HUES64 (cell line): ENCODE data around the gene FKBP11.
A peak's percentile ranks its signal among the peaks of the same experiment; 100 is the strongest.
"Not testable (repeated sequence)": the region's sequence is repeated elsewhere in the genome, so short reads cannot be mapped to it uniquely, and the experiment has no call there.

Experiments used
- H3K27ac ChIP-seq: 2 replicates; pipeline ENCODE4 v1.7.0; 2013; ENCODE audit warnings: low read depth, low read length, inconsistent platforms
- H3K27me3 ChIP-seq: 2 replicates; pipeline ENCODE4 v1.6.1; 2013; ENCODE audit warnings: mild to moderate bottlenecking, low read length; ENCODE audit not compliant: insufficient read depth
- H3K36me3 ChIP-seq: 2 replicates; pipeline ENCODE4 v1.6.1; 2013; ENCODE audit warnings: mild to moderate bottlenecking, low read length; ENCODE audit not compliant: insufficient read depth
- H3K4me1 ChIP-seq: 2 replicates; pipeline ENCODE4 v1.6.1; 2013; ENCODE audit warnings: mild to moderate bottlenecking, low read length, moderate library complexity; ENCODE audit not compliant: insufficient read depth
- H3K4me3 ChIP-seq: 2 replicates; pipeline ENCODE4 v1.5.1; 2013; ENCODE audit warnings: mild to moderate bottlenecking, low read length, moderate library complexity
- H3K9ac ChIP-seq: 2 replicates; pipeline ENCODE4 v1.6.1; 2013; ENCODE audit warnings: mild to moderate bottlenecking, low read depth, low read length
- H3K9me3 ChIP-seq: 2 replicates; pipeline ENCODE4 v1.6.1; 2013; ENCODE audit warnings: low read depth, low read length; ENCODE audit not compliant: insufficient read depth
- WGBS: fragments of 150-250, 120-280 bp; methylation state at CpG from one replicate; pipeline ENCODE4 v1.1.7; 2013; ENCODE audit warnings: missing lambda C conversion rate; 5-methylcytosine and 5-hydroxymethylcytosine counted together

The FKBP11 gene

GRCh38 chr12:48932878-48933277 lies 7.6 kb upstream of the FKBP11 start:
- Histone ChIP-seq H3K36me3 (peaks cover 76% of the 10 kb centered on the region), H3K4me3 (no peak overlapping the region)
- 48% methylated on average over 2 of the region's 2 CpGs for WGBS

GRCh38 chr12:48930475-48930874 lies 5.2 kb upstream of the FKBP11 start:
- H3K27me3 ChIP-seq, result no peaks in the 10 kb centered on the region
- WGBS, result 93% methylated on average over 4 of the region's 4 CpGs
- H3K27ac ChIP-seq, result no peak overlapping the region
- peaks cover 72% of the 10 kb centered on the region for H3K36me3 ChIP-seq
- H3K4me3 ChIP-seq, result no peak overlapping the region
- no peaks in the 10 kb centered on the region for H3K4me1 ChIP-seq
- no peak overlapping the region for H3K9ac ChIP-seq
- H3K9me3 ChIP-seq, result no peaks in the 10 kb centered on the region

More at GRCh38 chr12:48932878-48933277, 7.6 kb upstream of the FKBP11 start:
- no peaks in the 10 kb centered on the region for H3K4me1 ChIP-seq
- no peaks in the 10 kb centered on the region for H3K27me3 ChIP-seq
- H3K9me3 ChIP-seq, result no peaks in the 10 kb centered on the region
- no peak overlapping the region for H3K9ac ChIP-seq
- H3K27ac ChIP-seq, result no peak overlapping the region

- 89% methylated on average over 1 of the region's 1 CpG for WGBS
- Histone ChIP-seq H3K9me3 (no peaks in the 10 kb centered on the region), H3K36me3 (peaks cover 65% of the 10 kb centered on the region), H3K27ac (no peak overlapping the region), H3K9ac (no peak overlapping the region), H3K4me3 (no peak overlapping the region), H3K4me1 (no peaks in the 10 kb centered on the region), H3K27me3 (no peaks in the 10 kb centered on the region)
Observed at GRCh38 chr12:48929551-48929950, 4.3 kb upstream of the FKBP11 start.

- Histone ChIP-seq H3K27ac (no peak overlapping the region), H3K36me3 (peaks cover 66% of the 10 kb centered on the region), H3K9ac (no peak overlapping the region), H3K9me3 (no peaks in the 10 kb centered on the region), H3K27me3 (no peaks in the 10 kb centered on the region), H3K4me3 (no peak overlapping the region), H3K4me1 (no peaks in the 10 kb centered on the region)
- 100% methylated on average over 2 of the region's 2 CpGs for WGBS
Observed at GRCh38 chr12:48927261-48927660, 2.0 kb upstream of the FKBP11 start.

- Histone ChIP-seq H3K9me3 (no peaks in the 10 kb centered on the region), H3K27me3 (no peaks in the 10 kb centered on the region), H3K4me1 (no peaks in the 10 kb centered on the region), H3K36me3 (peaks cover 55% of the 10 kb centered on the region), H3K27ac (no peak overlapping the region), H3K9ac (peak overlapping the region; percentile 90), H3K4me3 (peak overlapping the region; percentile 76)
- WGBS, result 77% methylated on average over 43 of the region's 43 CpGs
Observed at GRCh38 chr12:48924617-48925303, 532 bp downstream of the FKBP11 start.

- H3K9me3 ChIP-seq, result no peaks in the 10 kb centered on the region
- H3K27me3 ChIP-seq, result no peaks in the 10 kb centered on the region
- no peaks in the 10 kb centered on the region for H3K4me1 ChIP-seq
Observed at GRCh38 chr12:48923117-48923516, 2.2 kb downstream of the FKBP11 start.

GRCh38 chr12:48917857-48918537 lies 7.3 kb downstream of the FKBP11 start:
- H3K4me1 ChIP-seq, result no peaks in the 10 kb centered on the region

More at GRCh38 chr12:48923117-48923516, 2.2 kb downstream of the FKBP11 start:
- Histone ChIP-seq H3K27ac (no peak overlapping the region), H3K9ac (no peak overlapping the region), H3K36me3 (peaks cover 44% of the 10 kb centered on the region), H3K4me3 (no peak overlapping the region)
- 96% methylated on average over 2 of the region's 3 CpGs for WGBS

GRCh38 chr12:48910196-48910595 lies 15.1 kb downstream of the FKBP11 start:
- Histone ChIP-seq H3K4me1 (no peaks in the 10 kb centered on the region), H3K9ac (no peak overlapping the region)

More at GRCh38 chr12:48917857-48918537, 7.3 kb downstream of the FKBP11 start:
- H3K9me3 ChIP-seq, result peaks cover 6% of the 10 kb centered on the region; the same call in 1 of the 2 replicates
- no peak overlapping the region for H3K27ac ChIP-seq
- no peak overlapping the region for H3K9ac ChIP-seq
- no peak overlapping the region for H3K4me3 ChIP-seq
- H3K36me3 ChIP-seq, result peaks cover 21% of the 10 kb centered on the region
- H3K27me3 ChIP-seq, result no peaks in the 10 kb centered on the region
- WGBS, result 83% methylated on average over 3 of the region's 3 CpGs

GRCh38 chr12:48909698-48910097 lies 15.6 kb downstream of the FKBP11 start:
- H3K9ac ChIP-seq, H3K4me1 ChIP-seq, H3K36me3 ChIP-seq, H3K27ac ChIP-seq, H3K4me3 ChIP-seq, H3K9me3 ChIP-seq, H3K27me3 ChIP-seq: not testable (repeated sequence)
- WGBS, result 83% methylated on average over 11 of the region's 11 CpGs

More at GRCh38 chr12:48910196-48910595, 15.1 kb downstream of the FKBP11 start:
- Histone ChIP-seq H3K36me3 (no peaks in the 10 kb centered on the region), H3K4me3 (no peak overlapping the region), H3K27ac (no peak overlapping the region), H3K9me3 (no peaks in the 10 kb centered on the region), H3K27me3 (no peaks in the 10 kb centered on the region; the same call in 1 of the 2 replicates)

- H3K4me1 ChIP-seq, result no peaks in the 10 kb centered on the region
- H3K9me3 ChIP-seq, result no peaks in the 10 kb centered on the region
- H3K4me3 ChIP-seq, result no peak overlapping the region
- H3K27me3 ChIP-seq, result no peaks in the 10 kb centered on the region; the same call in 1 of the 2 replicates
- H3K27ac ChIP-seq, result no peak overlapping the region
- H3K36me3 ChIP-seq, result no peaks in the 10 kb centered on the region
- no peak overlapping the region for H3K9ac ChIP-seq
- WGBS, result 65% methylated on average over 3 of the region's 3 CpGs
Observed at GRCh38 chr12:48907245-48907644, 18.0 kb downstream of the FKBP11 start.

- H3K36me3 ChIP-seq, result no peaks in the 10 kb centered on the region
- no peak overlapping the region for H3K27ac ChIP-seq
- no peaks in the 10 kb centered on the region; the same call in 1 of the 2 replicates for H3K27me3 ChIP-seq
- no peaks in the 10 kb centered on the region for H3K9me3 ChIP-seq
- peak overlapping the region; percentile 55 for H3K9ac ChIP-seq
- H3K4me1 ChIP-seq, result no peaks in the 10 kb centered on the region
- peak overlapping the region; percentile 68 for H3K4me3 ChIP-seq
- WGBS, result 2% methylated on average over 19 of the region's 19 CpGs
Observed at GRCh38 chr12:48903982-48904411, 21.3 kb downstream of the FKBP11 start.
